OCI-LY3 (cell line): ENCODE measurements around the gene C13orf46.

Experiments
- H2AFZ ChIP-seq: fragments of 200-600, 300-600 bp; shearing (Covaris generic); 2 replicates; pipeline ENCODE4 v1.6.0; 2014; ENCODE audit warnings: antibody characterized with exemption, low read depth, low read length
- H3K27ac ChIP-seq: fragments of 200-600, 300-600 bp; sonication (generic); 2 replicates; pipeline ENCODE4 v1.5.1; 2014; ENCODE audit warnings: mild to moderate bottlenecking, low read length, moderate library complexity, mixed read lengths
- H3K27me3 ChIP-seq: fragments of 200-600, 300-600 bp; sonication (generic); 2 replicates; pipeline ENCODE4 v1.6.1; 2014; ENCODE audit warnings: low read depth, low read length, mixed read lengths
- H3K36me3 ChIP-seq: fragments of 200-600, 300-600 bp; sonication (generic); replicated peaks from 2 replicates; pipeline ENCODE3; 2014; ENCODE audit warnings: low read depth, low read length, mixed read lengths
- H3K4me1 ChIP-seq: fragments of 300-600, 200-600 bp; sonication (generic); 2 replicates; pipeline ENCODE4 v1.6.1; 2014; ENCODE audit warnings: low read length, mixed read lengths
- H3K4me2 ChIP-seq: fragments of 200-600, 300-600 bp; sonication (generic); 2 replicates; pipeline ENCODE4 v1.6.1; 2014; ENCODE audit warnings: low read length, mixed read lengths
- H3K4me3 ChIP-seq: fragments of 300-600, 200-600 bp; sonication (generic); 2 replicates; pipeline ENCODE4 v1.5.1; 2014; ENCODE audit warnings: antibody characterized with exemption, mild to moderate bottlenecking, low read length, moderate library complexity
- H3K79me2 ChIP-seq: fragments of 300-600, 200-600 bp; shearing (Covaris generic); 2 replicates; pipeline ENCODE4 v1.6.1; 2014; ENCODE audit warnings: mild to moderate bottlenecking, low read length, mixed read lengths
- H3K9ac ChIP-seq: fragments of 300-600, 200-600 bp; shearing (Covaris generic); 2 replicates; pipeline ENCODE4 v1.6.0; 2014; ENCODE audit warnings: mild to moderate bottlenecking, low read length, moderate library complexity
- H3K9me3 ChIP-seq: fragments of 200-600, 300-600 bp; shearing (Covaris generic); 2 replicates; pipeline ENCODE4 v1.6.1; 2014; ENCODE audit warnings: low read length, mixed read lengths; ENCODE audit not compliant: insufficient read depth
- H4K20me1 ChIP-seq: fragments of 200-600, 300-600 bp; sonication (generic); 2 replicates; pipeline ENCODE4 v1.6.1; 2016; ENCODE audit warnings: low read length, mixed read lengths; ENCODE audit not compliant: insufficient read depth
- CTCF ChIP-seq: fragments of 200-600, 300-600 bp; sonication (generic); IDR thresholded peaks from 2 replicates; pipeline ENCODE4 v1.5.1; 2014; ENCODE audit warnings: antibody characterized with exemption, low read length, low read depth
- EZH2phosphoT487 ChIP-seq: fragments of 200-600 bp; shearing (Covaris generic); IDR thresholded peaks from 2 replicates; pipeline ENCODE4 v1.6.1; 2018; ENCODE audit warnings: antibody characterized with exemption, mixed run types, low read depth

Gene C13orf46

DNA sequence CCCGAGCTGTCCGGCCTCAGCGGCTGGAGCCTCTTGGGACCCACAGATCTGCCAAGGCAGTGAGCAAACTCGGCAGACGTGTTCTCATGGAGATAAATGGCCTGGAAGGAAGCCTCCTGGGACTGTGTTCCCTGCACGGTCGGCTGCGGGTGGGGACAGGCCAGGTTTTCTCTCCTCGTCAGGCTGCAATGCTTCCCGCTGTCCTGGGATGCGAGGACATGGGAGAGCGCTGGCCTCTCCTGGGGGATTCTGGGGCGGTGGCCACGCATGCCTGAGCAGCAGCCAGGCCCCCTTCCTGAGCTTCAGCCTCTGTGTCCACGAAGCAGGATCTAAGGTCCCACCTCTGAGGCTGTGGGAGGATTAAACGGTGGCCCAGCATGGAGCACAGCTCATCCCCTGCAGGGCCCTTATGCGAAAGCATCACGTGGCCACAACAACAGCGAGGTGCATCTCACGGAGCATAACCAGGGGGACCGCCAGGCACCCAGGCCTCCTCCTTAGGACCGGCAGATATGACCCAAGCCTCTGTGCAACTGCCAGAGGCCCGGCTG, 21.2 kb upstream of the C13orf46 start:
- no peaks in the 10 kb centered on the region for H3K36me3 ChIP-seq
- no peak for TF ChIP-seq EZH2phosphoT487
- TF ChIP-seq CTCF, result no peak

GRCh38 chr13:113992276-113993005, 18.6 kb upstream of the C13orf46 start:
- H3K9ac ChIP-seq, result no peak overlapping the region
- no peaks in the 10 kb centered on the region for H3K9me3 ChIP-seq
- no peak overlapping the region for H3K4me3 ChIP-seq
- no peaks in the 10 kb centered on the region for H3K4me1 ChIP-seq
- no peaks in the 10 kb centered on the region for H3K79me2 ChIP-seq
- no peak for TF ChIP-seq EZH2phosphoT487
- H3K36me3 ChIP-seq, result no peaks in the 10 kb centered on the region
- H3K27ac ChIP-seq, result no peak overlapping the region
- H2AFZ ChIP-seq, result no peak overlapping the region
- H3K27me3 ChIP-seq, result no peaks in the 10 kb centered on the region
- no peaks in the 10 kb centered on the region for H4K20me1 ChIP-seq
- no peak overlapping the region for H3K4me2 ChIP-seq

More for the DNA sequence above, 21.2 kb upstream of the C13orf46 start:
- no peak overlapping the region for H3K9ac ChIP-seq
- H2AFZ ChIP-seq, result no peak overlapping the region
- H3K27ac ChIP-seq, result no peak overlapping the region
- no peak overlapping the region for H3K4me3 ChIP-seq
- no peaks in the 10 kb centered on the region for H3K27me3 ChIP-seq
- no peaks in the 10 kb centered on the region for H3K9me3 ChIP-seq
- no peaks in the 10 kb centered on the region for H3K79me2 ChIP-seq
- no peaks in the 10 kb centered on the region for H4K20me1 ChIP-seq
- H3K4me2 ChIP-seq, result no peak overlapping the region
- no peaks in the 10 kb centered on the region for H3K4me1 ChIP-seq

DNA sequence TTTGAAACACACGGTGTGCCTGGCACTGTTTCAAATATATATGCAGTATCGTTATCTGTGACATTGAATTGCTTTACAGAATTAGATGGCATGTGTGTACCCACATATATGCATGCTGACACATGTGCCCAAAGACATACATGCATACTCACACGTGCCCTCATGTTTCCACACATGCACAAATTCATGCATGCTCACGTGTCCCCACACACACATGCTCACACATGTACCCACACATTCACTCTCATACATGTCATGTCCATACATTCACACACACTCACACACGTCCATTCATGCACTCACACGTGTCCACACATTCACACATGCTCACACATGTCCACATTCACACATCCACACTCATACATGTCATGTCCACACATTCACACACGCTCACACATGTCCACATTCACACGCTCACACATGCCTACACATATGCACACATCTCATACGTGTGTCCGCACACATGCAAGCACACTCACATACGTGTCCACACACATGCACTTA, 17.9 kb upstream of the C13orf46 start:
- no peak overlapping the region for H3K4me2 ChIP-seq
- no peak overlapping the region for H3K9ac ChIP-seq
- no peak overlapping the region for H2AFZ ChIP-seq
- no peaks in the 10 kb centered on the region for H3K27me3 ChIP-seq
- no peaks in the 10 kb centered on the region for H3K4me1 ChIP-seq
- no peaks in the 10 kb centered on the region for H3K9me3 ChIP-seq
- no peak for TF ChIP-seq EZH2phosphoT487
- no peak for TF ChIP-seq CTCF
- H3K27ac ChIP-seq, result no peak overlapping the region
- H3K36me3 ChIP-seq, result no peaks in the 10 kb centered on the region
- no peak overlapping the region for H3K4me3 ChIP-seq
- H3K79me2 ChIP-seq, result no peaks in the 10 kb centered on the region
- H4K20me1 ChIP-seq, result no peaks in the 10 kb centered on the region

GRCh38 chr13:113991191-113991669, 17.4 kb upstream of the C13orf46 start:
- Histone ChIP-seq H3K36me3 (no peaks in the 10 kb centered on the region), H3K27me3 (no peaks in the 10 kb centered on the region), H3K4me3 (no peak overlapping the region), H3K79me2 (no peaks in the 10 kb centered on the region), H4K20me1 (no peaks in the 10 kb centered on the region), H3K4me1 (no peaks in the 10 kb centered on the region), H3K27ac (no peak overlapping the region), H3K9ac (no peak overlapping the region), H3K4me2 (no peak overlapping the region), H3K9me3 (no peaks in the 10 kb centered on the region), H2AFZ (no peak overlapping the region)
- TF ChIP-seq CTCF (no peak), EZH2phosphoT487 (no peak)
